GM23338 (cell line): ENCODE data around the gene TTC9C. TPM values are rescaled to one million over a fixed set of nuclear protein-coding genes. Genes with fewer than 3 reads are reported as not detected.

Experiments used
- ATAC-seq: fragments of 200-7000 bp; cut with Tn5 transposase; 3 replicates; pipeline ENCODE4 v1.9.1; 2020
- DNase-seq: peaks from one replicate; pipeline ENCODE4 v3.0.0-alpha.2; 2015; ENCODE audit warnings: low spot score
- H2AFZ ChIP-seq: fragments of 200-600 bp; sonication (generic); 2 replicates; pipeline ENCODE4 v1.8.0; 2016; ENCODE audit warnings: antibody characterized with exemption, mild to moderate bottlenecking, moderate library complexity
- H3F3A ChIP-seq: fragments of 200-600 bp; sonication (generic); replicated peaks from 2 replicates; pipeline ENCODE4 v1.8.0; 2017; ENCODE audit warnings: antibody characterized with exemption, mixed run types, low read depth
- H3K27ac ChIP-seq: fragments of 200-600 bp; sonication (generic); 2 replicates; pipeline ENCODE4 v1.6.1; 2016; ENCODE audit warnings: low read depth
- H3K27me3 ChIP-seq: fragments of 200-600 bp; sonication (generic); 2 replicates; pipeline ENCODE4 v1.8.0; 2016; ENCODE audit warnings: mild to moderate bottlenecking, mixed run types, moderate library complexity; ENCODE audit not compliant: insufficient read depth
- H3K36me3 ChIP-seq: fragments of 200-600 bp; sonication (generic); 2 replicates; pipeline ENCODE4 v1.8.0; 2016; ENCODE audit warnings: mild to moderate bottlenecking; ENCODE audit not compliant: insufficient read depth
- H3K4me1 ChIP-seq: fragments of 200-600 bp; sonication (generic); 2 replicates; pipeline ENCODE4 v1.8.0; 2016; ENCODE audit warnings: mild to moderate bottlenecking, moderate library complexity; ENCODE audit not compliant: insufficient read depth
- H3K4me2 ChIP-seq: fragments of 200-600 bp; sonication (generic); 2 replicates; pipeline ENCODE4 v1.7.1; 2017; ENCODE audit warnings: mixed run types
- H3K4me3 ChIP-seq: fragments of 200-600 bp; sonication (generic); 2 replicates; pipeline ENCODE4 v1.6.1; 2016; ENCODE audit warnings: mixed run types
- H3K79me2 ChIP-seq: fragments of 200-600 bp; sonication (generic); replicated peaks from 2 replicates; pipeline ENCODE4 v1.8.0; 2017; ENCODE audit warnings: mild to moderate bottlenecking; ENCODE audit not compliant: insufficient read depth
- H3K9me2 ChIP-seq: fragments of 200-600 bp; sonication (generic); 2 replicates; pipeline ENCODE4 v1.8.0; 2017; ENCODE audit not compliant: insufficient read depth
- H4K20me1 ChIP-seq: fragments of 200-600 bp; sonication (generic); replicated peaks from 2 replicates; pipeline ENCODE4 v1.8.0; 2017; ENCODE audit warnings: mild to moderate bottlenecking; ENCODE audit not compliant: insufficient read depth
- H3K27ac Mint-ChIP-seq: 2 replicates; pipeline ENCODE4 v1.8.0; 2020; ENCODE audit warnings: inconsistent platforms, mild to moderate bottlenecking, moderate library complexity, mixed read lengths
- H3K27me3 Mint-ChIP-seq: 3 replicates; pipeline ENCODE4 v1.8.0; 2022; ENCODE audit warnings: low read depth, mild to moderate bottlenecking, moderate library complexity, mixed read lengths, inconsistent platforms; ENCODE audit not compliant: insufficient read depth, poor library complexity
- H3K36me3 Mint-ChIP-seq: 3 replicates; pipeline ENCODE4 v1.8.0; 2021; ENCODE audit warnings: low read depth, mild to moderate bottlenecking, inconsistent platforms, moderate library complexity, mixed read lengths
- H3K4me1 Mint-ChIP-seq: 3 replicates; pipeline ENCODE4 v1.8.0; 2020; ENCODE audit warnings: mild to moderate bottlenecking, inconsistent platforms, mixed read lengths
- H3K4me3 Mint-ChIP-seq: 3 replicates; pipeline ENCODE4 v1.8.0; 2021; ENCODE audit warnings: moderate library complexity, mild to moderate bottlenecking, inconsistent platforms, mixed read lengths
- H3K9me3 Mint-ChIP-seq: 3 replicates; pipeline ENCODE4 v1.8.0; 2020; ENCODE audit warnings: moderate library complexity, mild to moderate bottlenecking, inconsistent platforms, mixed read lengths
- CTCF ChIP-seq, 2 experiments: fragments of 200-600 bp in 1 of 2; sonication (generic) in 1 of 2; conservative IDR thresholded peaks; 2 replicates each; pipeline versions ENCODE4 v1.5.1 to v1.6.1; 2016 to 2017; ENCODE audit warnings: antibody characterized with exemption in 2 of 2, low read depth in 2 of 2, mild to moderate bottlenecking in 2 of 2, moderate library complexity in 1 of 2
- EZH2 ChIP-seq: fragments of 200-600 bp; sonication (generic); IDR thresholded peaks from one replicate; pipeline ENCODE4 v1.8.0; 2017; ENCODE audit warnings: antibody characterized with exemption, mild to moderate bottlenecking, low read depth; ENCODE audit not compliant: unreplicated experiment
- EZH2phosphoT487 ChIP-seq: fragments of 200-600 bp; sonication (generic); IDR thresholded peaks from one replicate; pipeline ENCODE4 v1.8.1; 2018; ENCODE audit warnings: antibody characterized with exemption; ENCODE audit not compliant: unreplicated experiment
- STAT1 ChIP-seq: IDR thresholded peaks from one replicate; pipeline ENCODE4 v1.6.1; 2016; ENCODE audit warnings: antibody characterized with exemption; ENCODE audit not compliant: unreplicated experiment
- ZNF114 ChIP-seq: fragments of 250-450 bp; sonication (Bioruptor Pico); IDR thresholded peaks from 2 replicates; pipeline ENCODE4 v1.5.0; 2020; ENCODE audit warnings: mild to moderate bottlenecking, moderate library complexity
- polyA plus RNA-seq: library from polyadenylated mRNA; unstranded; fragments of >200 nt; fragmentation: Nextera tagmentation; extraction: Ambion mirVana; gene quantifications from 2 replicates; pipeline ENCODE4 v1.2.1, GENCODE V29; 2016
- total RNA-seq: library from RNA; depleted of rRNA; stranded (reverse); fragments of >200 nt; shearing (Covaris generic); gene quantifications from 2 replicates; pipeline ENCODE4 v1.2.3, GENCODE V29; 2014
- TF ChIP-seq, protein P1 (sequence below): IDR thresholded peaks from one replicate; pipeline ENCODE4 v1.6.1; 2018; ENCODE audit warnings: antibody characterized with exemption; ENCODE audit not compliant: unreplicated experiment

TTC9C gene
- total and polyA plus RNA-seq, 2 experiments from 2014 or later, result 27.5 to 42.0 TPM

DNA sequence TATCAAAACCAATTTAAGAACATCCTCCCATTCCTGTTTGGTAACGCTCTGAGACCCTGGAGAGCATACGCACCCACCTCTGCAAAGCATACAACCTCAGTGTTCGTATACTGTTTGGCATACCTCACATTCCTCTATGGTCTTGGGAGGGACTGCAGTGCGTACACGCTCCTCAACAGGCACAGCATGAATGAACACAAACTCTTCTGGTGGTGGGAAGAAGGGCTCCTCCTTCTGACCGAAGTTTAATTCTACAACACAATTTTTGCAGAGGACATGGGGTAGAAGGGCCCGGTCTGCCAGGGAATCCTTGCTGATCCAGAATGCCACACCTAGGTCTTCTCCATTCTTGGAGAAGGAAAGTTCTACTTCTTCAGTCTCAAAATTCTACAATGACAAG is 6.3 kb upstream of the TTC9C start:
- Histone ChIP-seq H3K27me3 (no peaks in the 10 kb centered on the region), H3K79me2 (peaks cover 71% of the 10 kb centered on the region), H3F3A (peaks cover 66% of the 10 kb centered on the region), H3K36me3 (peaks cover 76% of the 10 kb centered on the region), H3K9me2 (no peaks in the 10 kb centered on the region), H3K4me2 (no peak overlapping the region), H3K4me1 (peaks cover 16% of the 10 kb centered on the region), H2AFZ (no peak overlapping the region), H4K20me1 (peaks cover 47% of the 10 kb centered on the region), H3K27ac (no peak overlapping the region), H3K4me3 (no peak overlapping the region)
- Mint-ChIP-seq H3K4me1 (peaks cover 25% of the 10 kb centered on the region), H3K4me3 (no peak overlapping the region), H3K27ac (peak overlapping the region; percentile 82), H3K9me3 (no peaks in the 10 kb centered on the region), H3K27me3 (peaks cover 6% of the 10 kb centered on the region), H3K36me3 (peaks cover 91% of the 10 kb centered on the region)
- ATAC-seq (0 out of 3 replicates have a peak, but pooled peaks have one; percentile 17), DNase-seq (peak; percentile 24)
- peak; percentile 9 to 23; a peak in 2 of 4 replicates for TF ChIP-seq CTCF (conservative IDR thresholded peaks at IDR 0.05; ENCODE audit: low read depth in 2 of 2)
- no peak for TF ChIP-seq EZH2

- no peak overlapping the region for H3K27ac ChIP-seq
- H3K4me3 Mint-ChIP-seq, result peak overlapping the region; percentile 98
- H2AFZ ChIP-seq, result no peak overlapping the region
- H3K4me1 ChIP-seq, result peaks cover 16% of the 10 kb centered on the region
- peaks cover 21% of the 10 kb centered on the region for H3K4me1 Mint-ChIP-seq
- H3K9me2 ChIP-seq, result no peaks in the 10 kb centered on the region
- peak overlapping the region; percentile 59; the same call in 1 of the 2 replicates for H3K4me3 ChIP-seq
- no peaks in the 10 kb centered on the region for H3K27me3 ChIP-seq
- H3K27me3 Mint-ChIP-seq, result peaks cover 14% of the 10 kb centered on the region
- no peaks in the 10 kb centered on the region for H3K9me3 Mint-ChIP-seq
- H4K20me1 ChIP-seq, result peaks cover 47% of the 10 kb centered on the region
- peak overlapping the region; percentile 98; the same call in 1 of the 2 replicates for H3K4me2 ChIP-seq
- H3K36me3 Mint-ChIP-seq, result peaks cover 69% of the 10 kb centered on the region
- peaks cover 69% of the 10 kb centered on the region for H3K79me2 ChIP-seq
- no peak overlapping the region for H3K27ac Mint-ChIP-seq
- H3K36me3 ChIP-seq, result peaks cover 56% of the 10 kb centered on the region
- peaks cover 61% of the 10 kb centered on the region for H3F3A ChIP-seq
- ATAC-seq (no peak), DNase-seq (no peak)
- no peak for TF ChIP-seq STAT1
- TF ChIP-seq ZNF114, result no peak
- TF ChIP-seq, protein P1, sequence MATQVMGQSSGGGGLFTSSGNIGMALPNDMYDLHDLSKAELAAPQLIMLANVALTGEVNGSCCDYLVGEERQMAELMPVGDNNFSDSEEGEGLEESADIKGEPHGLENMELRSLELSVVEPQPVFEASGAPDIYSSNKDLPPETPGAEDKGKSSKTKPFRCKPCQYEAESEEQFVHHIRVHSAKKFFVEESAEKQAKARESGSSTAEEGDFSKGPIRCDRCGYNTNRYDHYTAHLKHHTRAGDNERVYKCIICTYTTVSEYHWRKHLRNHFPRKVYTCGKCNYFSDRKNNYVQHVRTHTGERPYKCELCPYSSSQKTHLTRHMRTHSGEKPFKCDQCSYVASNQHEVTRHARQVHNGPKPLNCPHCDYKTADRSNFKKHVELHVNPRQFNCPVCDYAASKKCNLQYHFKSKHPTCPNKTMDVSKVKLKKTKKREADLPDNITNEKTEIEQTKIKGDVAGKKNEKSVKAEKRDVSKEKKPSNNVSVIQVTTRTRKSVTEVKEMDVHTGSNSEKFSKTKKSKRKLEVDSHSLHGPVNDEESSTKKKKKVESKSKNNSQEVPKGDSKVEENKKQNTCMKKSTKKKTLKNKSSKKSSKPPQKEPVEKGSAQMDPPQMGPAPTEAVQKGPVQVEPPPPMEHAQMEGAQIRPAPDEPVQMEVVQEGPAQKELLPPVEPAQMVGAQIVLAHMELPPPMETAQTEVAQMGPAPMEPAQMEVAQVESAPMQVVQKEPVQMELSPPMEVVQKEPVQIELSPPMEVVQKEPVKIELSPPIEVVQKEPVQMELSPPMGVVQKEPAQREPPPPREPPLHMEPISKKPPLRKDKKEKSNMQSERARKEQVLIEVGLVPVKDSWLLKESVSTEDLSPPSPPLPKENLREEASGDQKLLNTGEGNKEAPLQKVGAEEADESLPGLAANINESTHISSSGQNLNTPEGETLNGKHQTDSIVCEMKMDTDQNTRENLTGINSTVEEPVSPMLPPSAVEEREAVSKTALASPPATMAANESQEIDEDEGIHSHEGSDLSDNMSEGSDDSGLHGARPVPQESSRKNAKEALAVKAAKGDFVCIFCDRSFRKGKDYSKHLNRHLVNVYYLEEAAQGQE, result no peak
- TF ChIP-seq CTCF (conservative IDR thresholded peaks at IDR 0.05; ENCODE audit: low read depth in 2 of 2), result no peak
- no peak for TF ChIP-seq EZH2phosphoT487
- TF ChIP-seq EZH2, result no peak
These were observed 4.1 kb upstream of the TTC9C start for GRCh38 chr11:62724171-62724570.
